ENCODE data around the gene TTC16. TPM values are rescaled to one million over a fixed set of nuclear protein-coding genes. Genes with fewer than 3 reads are reported as not detected.

TTC16 gene
- total RNA-seq, 1 experiment from 2014 or later: not detected

DNA sequence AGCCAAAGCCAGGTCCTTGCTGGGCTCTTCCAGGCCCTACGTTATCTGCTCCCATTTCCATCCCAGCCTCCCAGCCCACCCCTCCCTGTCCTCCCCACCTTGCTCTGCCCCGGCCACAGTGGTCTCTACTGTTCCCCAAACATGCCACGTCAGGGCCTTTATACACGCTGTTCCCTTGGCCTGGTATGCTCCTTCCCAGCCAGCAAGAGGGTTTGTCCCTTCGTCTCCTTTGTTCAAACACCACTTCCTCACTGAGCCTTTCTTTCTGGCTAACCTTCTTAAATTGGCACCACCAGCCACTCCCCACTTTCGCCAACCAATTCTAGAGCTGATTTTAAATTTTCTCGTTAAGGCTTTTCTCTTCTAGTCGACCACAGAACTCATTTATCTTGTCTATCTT, 52.8 kb downstream of the TTC16 start:
- peak overlapping the region in 1 of 2 experiments; percentile 24; a peak in 2 of 5 replicates for H3K4me3 Mint-ChIP-seq
- Histone ChIP-seq H3K79me2 (ENCODE audit: insufficient read depth, low read length) (no peaks in the 10 kb centered on the region), H3K27me3 (ENCODE audit: insufficient read depth, low read length) (no peaks in the 10 kb centered on the region), H3K4me1 (ENCODE audit: insufficient read depth, low read length) (peaks cover 8% of the 10 kb centered on the region), H2BK12ac (ENCODE audit: insufficient read length, low read depth, low read length) (no peak overlapping the region), H4K20me1 (ENCODE audit: control insufficient read depth, insufficient read depth, insufficient read length) (no peaks in the 10 kb centered on the region), H3K9ac (ENCODE audit: extremely low read depth, insufficient read length, low read length) (no peak overlapping the region), H4K91ac (ENCODE audit: insufficient read length, low read depth, low read length) (no peak overlapping the region), H3K9me3 (ENCODE audit: control insufficient read depth, low read depth, low read length) (no peaks in the 10 kb centered on the region), H3T11ph (ENCODE audit: low read length) (no peak overlapping the region), H2AFZ (ENCODE audit: low read length) (no peak overlapping the region), H3K4me2 (ENCODE audit: insufficient read depth, insufficient read length, low read length) (no peak overlapping the region), H2BK120ac (ENCODE audit: low read depth, low read length, poor library complexity, severe bottlenecking) (no peak overlapping the region), H3K56ac (ENCODE audit: insufficient read length, low read depth, low read length) (no peak overlapping the region), H4K5ac (ENCODE audit: insufficient read length, low read depth, low read length) (no peak overlapping the region), H4K8ac (replicated peaks; ENCODE audit: insufficient read length, low read depth, low read length) (no peak overlapping the region), H2BK5ac (ENCODE audit: insufficient read length, low read length) (no peak overlapping the region), H3K27ac (ENCODE audit: insufficient read length, low read depth, low read length) (no peak overlapping the region), H2AK5ac (ENCODE audit: insufficient read length, low read length) (no peak overlapping the region), H3K23ac (ENCODE audit: insufficient read length, low read depth, low read length) (no peak overlapping the region), H3K4ac (ENCODE audit: low read depth, low read length) (no peak overlapping the region), H3K14ac (ENCODE audit: insufficient read depth, low read length) (no peak overlapping the region), H3K79me1 (ENCODE audit: insufficient read depth, low read depth, low read length, poor library complexity, severe bottlenecking) (no peaks in the 10 kb centered on the region), H3K23me2 (ENCODE audit: insufficient read length, low read depth, low read length, poor library complexity, severe bottlenecking) (peaks cover 6% of the 10 kb centered on the region), H2BK15ac (ENCODE audit: low read depth, low read length) (no peak overlapping the region), H3K18ac (ENCODE audit: insufficient read length, low read depth, low read length) (no peak overlapping the region), H2BK20ac (ENCODE audit: low read depth, low read length, poor library complexity, severe bottlenecking) (no peak overlapping the region)
- TF ChIP-seq, protein P1, sequence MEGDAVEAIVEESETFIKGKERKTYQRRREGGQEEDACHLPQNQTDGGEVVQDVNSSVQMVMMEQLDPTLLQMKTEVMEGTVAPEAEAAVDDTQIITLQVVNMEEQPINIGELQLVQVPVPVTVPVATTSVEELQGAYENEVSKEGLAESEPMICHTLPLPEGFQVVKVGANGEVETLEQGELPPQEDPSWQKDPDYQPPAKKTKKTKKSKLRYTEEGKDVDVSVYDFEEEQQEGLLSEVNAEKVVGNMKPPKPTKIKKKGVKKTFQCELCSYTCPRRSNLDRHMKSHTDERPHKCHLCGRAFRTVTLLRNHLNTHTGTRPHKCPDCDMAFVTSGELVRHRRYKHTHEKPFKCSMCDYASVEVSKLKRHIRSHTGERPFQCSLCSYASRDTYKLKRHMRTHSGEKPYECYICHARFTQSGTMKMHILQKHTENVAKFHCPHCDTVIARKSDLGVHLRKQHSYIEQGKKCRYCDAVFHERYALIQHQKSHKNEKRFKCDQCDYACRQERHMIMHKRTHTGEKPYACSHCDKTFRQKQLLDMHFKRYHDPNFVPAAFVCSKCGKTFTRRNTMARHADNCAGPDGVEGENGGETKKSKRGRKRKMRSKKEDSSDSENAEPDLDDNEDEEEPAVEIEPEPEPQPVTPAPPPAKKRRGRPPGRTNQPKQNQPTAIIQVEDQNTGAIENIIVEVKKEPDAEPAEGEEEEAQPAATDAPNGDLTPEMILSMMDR (conservative IDR thresholded peaks at IDR 0.05): no peak
- H3K27ac Mint-ChIP-seq: peak overlapping the region in 1 of 3 experiments; percentile 6; a peak in 2 of 7 replicates
- no CpG with 5 or more reads among the region's 8 CpGs for WGBS (ENCODE audit: extremely low coverage, insufficient read length, low lambda C conversion rate)
- H3K4me1 Mint-ChIP-seq: peaks cover 37 to 43% of the 10 kb centered on the region in 2 experiments
- H3K9me3 Mint-ChIP-seq: no peaks in the 10 kb centered on the region; a peak in 1 of 5 replicates
- DNase-seq: no peak
- no peaks in the 10 kb centered on the region for H3K36me3 Mint-ChIP-seq (ENCODE audit: insufficient read depth in 1 of 3, low read depth in 3 of 3)
- peaks cover 7% of the 10 kb centered on the region for H3K27me3 Mint-ChIP-seq (ENCODE audit: low read depth)
